SH-SY5Y (cell line): ENCODE results near the gene CA5B.

ENCODE experiments used
- GATA2 ChIP-seq: IDR thresholded peaks from 2 replicates; pipeline ENCODE4 v1.6.1; 2011; ENCODE audit warnings: mild to moderate bottlenecking, low read depth, low read length
- GATA3 ChIP-seq: IDR thresholded peaks from 2 replicates; pipeline ENCODE4 v1.6.1; 2011; ENCODE audit warnings: low read depth, mild to moderate bottlenecking, low read length, moderate library complexity

- no peak for TF ChIP-seq GATA2
- no peak for TF ChIP-seq GATA3
These were observed 23.5 kb upstream of the CA5B start for GRCh38 chrX:15714529-15714928.
